Transverse colon (tissue), 4 donors: ENCODE results near the gene TFRC. TPM values are rescaled to one million over a fixed set of nuclear protein-coding genes. Genes with fewer than 3 reads are reported as not detected.
"Not testable (repeated sequence)": the region's sequence is repeated elsewhere in the genome, so short reads cannot be mapped to it uniquely, and the experiment has no call there.

ENCODE experiments used
- DNase-seq: peaks from one replicate; pipeline ENCODE4 v3.0.0-alpha.2; 2019
- H3K27ac ChIP-seq, 4 donors: fragments of 200-600 bp; sonication (generic); 2 replicates each; pipeline ENCODE4 v1.5.1; 2016 to 2018; ENCODE audit warnings: inconsistent platforms in 4 of 4
- H3K27me3 ChIP-seq: fragments of 200-600 bp; sonication (generic); 2 replicates; pipeline ENCODE4 v1.5.1; 2017; ENCODE audit warnings: inconsistent platforms
- H3K36me3 ChIP-seq, 4 donors: fragments of 200-600 bp; sonication (generic); 2 replicates each; pipeline ENCODE4 v1.5.1; 2017 to 2019; ENCODE audit warnings: inconsistent platforms in 4 of 4
- H3K4me1 ChIP-seq, 4 donors: fragments of 200-600 bp; sonication (generic); 2 replicates each; pipeline ENCODE4 v1.5.1; 2017 to 2020; ENCODE audit warnings: inconsistent platforms in 4 of 4
- H3K4me3 ChIP-seq, 4 donors: fragments of 200-600 bp; sonication (generic); 1 replicate in 1 of 4; 2 replicates in 3 of 4; pipeline versions ENCODE4 v1.5.1 to v1.6.1; 2017 to 2019; ENCODE audit warnings: inconsistent platforms in 4 of 4
- H3K9me3 ChIP-seq, 2 donors: fragments of 200-600 bp; sonication (generic); 2 replicates each; pipeline ENCODE4 v1.5.1; 2017 to 2019; ENCODE audit warnings: inconsistent platforms in 2 of 2
- EP300 ChIP-seq: sonication (generic); formaldehyde crosslinking; IDR thresholded peaks from one replicate; pipeline ENCODE4 v1.6.1; 2017; ENCODE audit warnings: antibody characterized with exemption, low read depth
- POLR2A ChIP-seq: fragments of 450-650 bp; IDR thresholded peaks from one replicate; pipeline ENCODE4 v1.6.1; 2016; ENCODE audit warnings: antibody characterized with exemption, mild to moderate bottlenecking, moderate library complexity
- POLR2AphosphoS5 ChIP-seq, 3 donors: sonication (generic); formaldehyde crosslinking; IDR thresholded peaks; one replicate each; pipeline ENCODE4 v1.6.1; 2016; ENCODE audit warnings: antibody characterized with exemption in 3 of 3
- WGBS, 2 donors: methylation state at CpG; one replicate each; pipeline ENCODE4 v1.1.5; 2018; ENCODE audit warnings: low coverage in 1 of 2; 5-methylcytosine and 5-hydroxymethylcytosine counted together
- in situ Hi-C, 4 donors: fragments of 200-750 bp; cut with MboI; loops; one replicate each; pipeline versions ENCODE4 v1.15.0 to v1.15.1; 2017; ENCODE audit warnings: low sequenced_read_pairs in 3 of 4, low pct_ligation_motif_present in 1 of 4, low pct_unique_long_range_greater_than_20kb in 1 of 4
- intact Hi-C: fragments of 100-400 bp; cut with DNase I; formaldehyde crosslinking; loops from one replicate; pipeline ENCODE4 v1.15.1; 2023; ENCODE audit warnings: low total_unique reads
- total RNA-seq, 4 donors: library from RNA; depleted of rRNA; stranded (reverse); fragments of >200 nt; gene quantifications; one replicate each; pipeline ENCODE4 v1.1.0, GENCODE V29; 2016
- TF ChIP-seq, protein P1 (sequence below), 5 experiments: fragments of 200-600 bp in 3 of 5; fragments of 450-650 bp in 2 of 5; sonication (generic) in 3 of 5; IDR thresholded peaks; 1 replicate in 2 of 5; 2 replicates in 3 of 5; pipeline ENCODE4 v1.5.1; 2016 to 2017; ENCODE audit warnings: antibody characterized with exemption in 5 of 5, inconsistent platforms in 3 of 5, mild to moderate bottlenecking in 2 of 5, moderate library complexity in 1 of 5

Gene TFRC
- total RNA-seq, 4 donors from 2014 or later, result 117 to 404 (median 181) TPM

DNA sequence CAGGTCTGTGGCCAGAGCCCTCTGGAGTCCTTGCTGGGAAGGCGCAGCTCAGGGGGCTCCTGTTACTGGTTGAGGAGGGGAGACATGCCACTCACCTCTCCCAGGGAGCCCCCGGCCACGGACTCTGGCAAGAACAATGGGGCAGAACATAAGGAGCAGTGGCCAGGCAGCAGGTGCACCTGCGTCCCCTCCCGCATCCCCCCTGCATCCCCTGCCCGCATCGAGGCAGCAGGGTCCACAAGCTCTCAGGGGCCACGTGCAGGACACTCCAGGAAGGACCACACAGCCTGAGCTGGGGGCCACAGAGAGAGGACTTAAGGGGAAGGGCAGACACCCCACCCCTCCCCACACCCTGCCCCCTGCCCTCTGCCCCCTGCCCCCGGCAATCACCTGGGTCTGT is 73.0 kb downstream of the TFRC start:
- Histone ChIP-seq H3K27me3 (peaks cover 16% of the 10 kb centered on the region), H3K4me3 (no peak overlapping the region), H3K4me1 (no peaks in the 10 kb centered on the region), H3K27ac (no peak overlapping the region), H3K36me3 (no peaks in the 10 kb centered on the region), H3K9me3 (no peaks in the 10 kb centered on the region)
- intact Hi-C loops, result no loop called here
- TF ChIP-seq EP300, result no peak
- TF ChIP-seq, protein P1, sequence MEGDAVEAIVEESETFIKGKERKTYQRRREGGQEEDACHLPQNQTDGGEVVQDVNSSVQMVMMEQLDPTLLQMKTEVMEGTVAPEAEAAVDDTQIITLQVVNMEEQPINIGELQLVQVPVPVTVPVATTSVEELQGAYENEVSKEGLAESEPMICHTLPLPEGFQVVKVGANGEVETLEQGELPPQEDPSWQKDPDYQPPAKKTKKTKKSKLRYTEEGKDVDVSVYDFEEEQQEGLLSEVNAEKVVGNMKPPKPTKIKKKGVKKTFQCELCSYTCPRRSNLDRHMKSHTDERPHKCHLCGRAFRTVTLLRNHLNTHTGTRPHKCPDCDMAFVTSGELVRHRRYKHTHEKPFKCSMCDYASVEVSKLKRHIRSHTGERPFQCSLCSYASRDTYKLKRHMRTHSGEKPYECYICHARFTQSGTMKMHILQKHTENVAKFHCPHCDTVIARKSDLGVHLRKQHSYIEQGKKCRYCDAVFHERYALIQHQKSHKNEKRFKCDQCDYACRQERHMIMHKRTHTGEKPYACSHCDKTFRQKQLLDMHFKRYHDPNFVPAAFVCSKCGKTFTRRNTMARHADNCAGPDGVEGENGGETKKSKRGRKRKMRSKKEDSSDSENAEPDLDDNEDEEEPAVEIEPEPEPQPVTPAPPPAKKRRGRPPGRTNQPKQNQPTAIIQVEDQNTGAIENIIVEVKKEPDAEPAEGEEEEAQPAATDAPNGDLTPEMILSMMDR (IDR thresholded peaks at IDR 0.05), result no peak
- 83% methylated on average over 9 of the region's 9 CpGs; no CpG with 5 or more reads in 1 of the 2 donors for WGBS, 2 donors
- in situ Hi-C loops, result no loop called here
- DNase-seq, result no peak

- Histone ChIP-seq H3K4me3 (no peak overlapping the region), H3K4me1 (no peaks in the 10 kb centered on the region), H3K27ac (no peak overlapping the region), H3K27me3 (peaks cover 16% of the 10 kb centered on the region), H3K36me3 (no peaks in the 10 kb centered on the region), H3K9me3 (no peaks in the 10 kb centered on the region)
- 76 to 87% methylated on average over 12 to 18 of the region's 18 CpGs for WGBS, 2 donors
- no peak for DNase-seq
- intact Hi-C loops, result no loop called here
- TF ChIP-seq, protein P1 (IDR thresholded peaks at IDR 0.05), result no peak
- TF ChIP-seq POLR2AphosphoS5 (IDR thresholded peaks at IDR 0.05) (no peak), EP300 (no peak), POLR2A (no peak)
- in situ Hi-C loops, result no loop called here
These were observed 73.5 kb downstream of the TFRC start for GRCh38 chr3:196008387-196008786.

DNA sequence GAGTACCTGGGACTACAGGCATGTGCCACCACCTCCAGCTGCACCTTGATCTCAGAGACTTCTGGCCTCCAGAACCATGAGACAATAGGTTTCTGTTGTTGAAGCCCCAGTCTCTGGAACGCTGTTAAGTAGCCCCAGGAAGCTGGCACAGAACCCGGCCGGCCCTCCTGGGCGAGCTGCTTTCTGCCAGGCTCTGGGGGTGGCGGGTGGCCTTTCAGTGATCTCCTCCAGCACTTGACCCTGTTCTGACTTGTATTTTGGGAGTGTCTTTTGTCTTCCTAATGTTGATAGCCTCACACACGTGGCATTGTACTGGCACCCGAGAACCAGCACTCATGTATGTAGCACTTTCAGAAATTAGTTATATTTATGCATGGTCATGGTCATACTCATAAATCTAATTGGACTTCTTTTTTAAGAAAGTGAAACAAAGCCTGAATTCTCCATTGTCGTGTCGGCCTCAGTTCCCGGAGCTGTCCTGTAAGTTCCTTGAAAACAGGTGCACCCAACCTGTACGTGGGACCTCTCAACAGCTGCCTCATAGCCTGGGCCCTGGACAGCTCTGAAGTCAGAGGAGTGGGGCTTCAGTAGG is 74.0 kb downstream of the TFRC start:
- no peaks in the 10 kb centered on the region for H3K36me3 ChIP-seq
- in situ Hi-C loops (no loop called here), intact Hi-C loops (no loop called here)
- TF ChIP-seq POLR2AphosphoS5 (IDR thresholded peaks at IDR 0.05) (no peak), POLR2A (no peak), EP300 (no peak)
- TF ChIP-seq, protein P1 (IDR thresholded peaks at IDR 0.05), result no peak
- H3K27me3 ChIP-seq, result peaks cover 16% of the 10 kb centered on the region
- no peak overlapping the region for H3K27ac ChIP-seq
- no peaks in the 10 kb centered on the region for H3K4me1 ChIP-seq
- WGBS, 2 donors, result 80 to 100% methylated on average over 1 to 11 of the region's 11 CpGs
- H3K4me3 ChIP-seq, result no peak overlapping the region
- H3K9me3 ChIP-seq, result no peaks in the 10 kb centered on the region
- DNase-seq, result no peak

- peaks cover 19% of the 10 kb centered on the region for H3K27me3 ChIP-seq
- H3K4me1 ChIP-seq, H3K36me3 ChIP-seq, DNase-seq, H3K4me3 ChIP-seq, H3K9me3 ChIP-seq, intact Hi-C loops, in situ Hi-C loops, H3K27ac ChIP-seq: not testable (repeated sequence)
- WGBS, 2 donors, result 81% methylated on average over 10 of the region's 10 CpGs; no CpG with 5 or more reads in 1 of the 2 donors
These were observed 76.6 kb downstream of the TFRC start for GRCh38 chr3:196005338-196005737.

GRCh38 chr3:196004359-196005052 is 77.4 kb downstream of the TFRC start:
- in situ Hi-C loops, H3K4me1 ChIP-seq, intact Hi-C loops, H3K4me3 ChIP-seq, H3K9me3 ChIP-seq, DNase-seq, H3K27ac ChIP-seq, H3K36me3 ChIP-seq: not testable (repeated sequence)
- H3K27me3 ChIP-seq, result peaks cover 16% of the 10 kb centered on the region
- 78 to 79% methylated on average over 12 to 17 of the region's 17 CpGs for WGBS, 2 donors
